Central memory CD8-positive, alpha-beta T cell (primary cell): ENCODE results near the gene CPNE9.

ENCODE experiments used
- ATAC-seq: fragments of 150-1000 bp; cut with Tn5 transposase; replicated peaks from 2 replicates; pipeline ENCODE4 v1.10.0; 2022; ENCODE audit warnings: mild to moderate bottlenecking, moderate FRiP score, moderate number of reproducible peaks; ENCODE audit not compliant: poor library complexity, severe bottlenecking; ENCODE audit errors: extremely low read depth
- DNase-seq, 2 donors: peaks; one replicate each; pipeline ENCODE4 v3.0.0; 2021; ENCODE audit warnings: low spot score in 2 of 2
- H3K27ac Mint-ChIP-seq: one replicate; pipeline ENCODE4 v1.8.0; 2022; ENCODE audit warnings: low read depth, mild to moderate bottlenecking, moderate library complexity, mixed read lengths
- H3K27me3 Mint-ChIP-seq: one replicate; pipeline ENCODE4 v1.8.0; 2022; ENCODE audit warnings: mixed read lengths
- H3K36me3 Mint-ChIP-seq: one replicate; pipeline ENCODE4 v1.8.0; 2022; ENCODE audit warnings: mild to moderate bottlenecking, moderate library complexity, mixed read lengths; ENCODE audit not compliant: insufficient read depth
- H3K4me1 Mint-ChIP-seq: one replicate; pipeline ENCODE4 v1.8.0; 2022; ENCODE audit warnings: mixed read lengths
- H3K4me3 Mint-ChIP-seq: one replicate; pipeline ENCODE4 v1.8.0; 2022; ENCODE audit warnings: mild to moderate bottlenecking, moderate library complexity, mixed read lengths
- H3K9me3 Mint-ChIP-seq: one replicate; pipeline ENCODE4 v1.8.0; 2022; ENCODE audit warnings: mixed read lengths

CPNE9 gene

DNA sequence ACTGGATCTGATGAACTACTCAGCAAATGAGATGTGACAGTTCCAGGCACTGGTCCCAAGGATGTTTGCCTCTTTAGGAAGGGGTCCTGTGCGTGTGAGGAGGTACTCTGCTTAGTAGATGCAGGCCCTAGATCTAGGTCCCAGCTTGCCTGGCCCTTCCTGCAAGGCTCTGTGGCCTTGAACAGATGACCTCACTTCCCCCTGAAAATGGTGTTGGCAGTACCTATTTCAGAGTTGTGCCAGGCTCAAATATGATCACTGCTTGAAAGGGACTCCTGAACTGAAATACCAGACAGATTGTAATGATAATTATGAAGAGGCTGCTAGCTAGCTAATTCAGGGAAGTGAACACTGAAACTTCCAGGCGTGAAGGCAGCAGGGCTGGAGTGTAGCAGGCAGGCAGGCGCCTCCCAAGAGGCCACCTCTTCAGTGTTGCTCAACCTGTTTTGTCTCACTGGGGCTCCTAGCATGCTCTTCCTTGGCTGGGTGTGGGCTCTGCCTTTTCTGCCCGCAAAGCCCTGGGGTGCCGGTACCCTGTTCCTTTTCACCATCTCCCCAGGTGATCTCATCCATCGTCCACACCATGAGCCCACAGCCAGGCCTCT is 24.1 kb upstream of the CPNE9 start:
- Mint-ChIP-seq H3K4me3 (no peak overlapping the region), H3K9me3 (no peaks in the 10 kb centered on the region), H3K27ac (no peak overlapping the region), H3K27me3 (no peaks in the 10 kb centered on the region), H3K36me3 (peaks cover 66% of the 10 kb centered on the region), H3K4me1 (peaks cover 10% of the 10 kb centered on the region)
- DNase-seq: no peak
- ATAC-seq: no peak

- Mint-ChIP-seq H3K27me3 (no peaks in the 10 kb centered on the region), H3K4me1 (peaks cover 10% of the 10 kb centered on the region), H3K4me3 (no peak overlapping the region), H3K27ac (no peak overlapping the region), H3K36me3 (peaks cover 63% of the 10 kb centered on the region), H3K9me3 (no peaks in the 10 kb centered on the region)
- ATAC-seq (no peak), DNase-seq (no peak)
These were observed 22.5 kb upstream of the CPNE9 start for GRCh38 chr3:9681011-9681722.

- Mint-ChIP-seq H3K36me3 (peaks cover 66% of the 10 kb centered on the region), H3K4me1 (peaks cover 10% of the 10 kb centered on the region), H3K4me3 (no peak overlapping the region), H3K27ac (no peak overlapping the region), H3K27me3 (no peaks in the 10 kb centered on the region), H3K9me3 (no peaks in the 10 kb centered on the region)
- ATAC-seq (no peak), DNase-seq (no peak)
These were observed 21.9 kb upstream of the CPNE9 start for GRCh38 chr3:9681723-9682081.

GRCh38 chr3:9682096-9682495 is 21.5 kb upstream of the CPNE9 start:
- Mint-ChIP-seq H3K27ac (no peak overlapping the region), H3K27me3 (no peaks in the 10 kb centered on the region), H3K4me3 (no peak overlapping the region), H3K36me3 (peaks cover 66% of the 10 kb centered on the region), H3K9me3 (no peaks in the 10 kb centered on the region), H3K4me1 (peaks cover 10% of the 10 kb centered on the region)
- DNase-seq (no peak), ATAC-seq (no peak)

DNA sequence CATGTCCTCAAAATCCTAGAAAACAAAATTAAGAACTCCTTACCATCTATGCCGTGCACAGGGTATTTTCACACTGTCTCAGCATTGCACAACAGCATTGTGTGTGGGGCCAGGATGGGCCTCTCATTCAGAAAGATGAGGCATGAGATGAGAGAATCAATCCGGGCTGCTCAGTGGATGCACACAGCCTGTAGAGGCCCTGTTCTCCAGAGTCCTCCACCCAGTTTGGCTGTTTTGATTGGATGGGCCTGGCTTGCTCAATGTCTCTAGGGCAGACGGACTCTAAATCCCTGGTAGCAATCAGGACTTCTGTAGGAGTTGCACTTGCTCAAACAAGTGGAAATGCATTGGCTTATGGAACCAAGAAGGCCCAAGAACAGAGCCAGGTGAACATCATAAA is 20.2 kb upstream of the CPNE9 start:
- Mint-ChIP-seq H3K27ac (no peak overlapping the region), H3K36me3 (peaks cover 67% of the 10 kb centered on the region)

GRCh38 chr3:9685216-9686049 is 18.2 kb upstream of the CPNE9 start:
- H3K4me3 Mint-ChIP-seq: no peak overlapping the region
- peaks cover 65% of the 10 kb centered on the region for H3K36me3 Mint-ChIP-seq
- no peaks in the 10 kb centered on the region for H3K9me3 Mint-ChIP-seq
- H3K27ac Mint-ChIP-seq: peak overlapping the region; percentile 62
- no peaks in the 10 kb centered on the region for H3K27me3 Mint-ChIP-seq
- no peak for ATAC-seq
- peaks cover 5% of the 10 kb centered on the region for H3K4me1 Mint-ChIP-seq
- no peak for DNase-seq

More for the DNA sequence above, 20.2 kb upstream of the CPNE9 start:
- H3K9me3 Mint-ChIP-seq: no peaks in the 10 kb centered on the region
- no peak overlapping the region for H3K4me3 Mint-ChIP-seq
- ATAC-seq (no peak), DNase-seq (no peak)
- no peaks in the 10 kb centered on the region for H3K27me3 Mint-ChIP-seq
- H3K4me1 Mint-ChIP-seq: peaks cover 10% of the 10 kb centered on the region

GRCh38 chr3:9686050-9686550 is 17.5 kb upstream of the CPNE9 start:
- DNase-seq: no peak
- H3K27me3 Mint-ChIP-seq: no peaks in the 10 kb centered on the region
- peaks cover 3% of the 10 kb centered on the region for H3K4me1 Mint-ChIP-seq
- ATAC-seq: no peak
- peaks cover 61% of the 10 kb centered on the region for H3K36me3 Mint-ChIP-seq
- peak overlapping the region; percentile 44 for H3K27ac Mint-ChIP-seq
- no peaks in the 10 kb centered on the region for H3K9me3 Mint-ChIP-seq
- no peak overlapping the region for H3K4me3 Mint-ChIP-seq

GRCh38 chr3:9686703-9687102 is 16.9 kb upstream of the CPNE9 start:
- no peak overlapping the region for H3K4me3 Mint-ChIP-seq
- no peaks in the 10 kb centered on the region for H3K9me3 Mint-ChIP-seq
- H3K27me3 Mint-ChIP-seq: no peaks in the 10 kb centered on the region
- DNase-seq (no peak), ATAC-seq (no peak)
- H3K27ac Mint-ChIP-seq: no peak overlapping the region
- no peaks in the 10 kb centered on the region for H3K4me1 Mint-ChIP-seq
- H3K36me3 Mint-ChIP-seq: peaks cover 61% of the 10 kb centered on the region

DNA sequence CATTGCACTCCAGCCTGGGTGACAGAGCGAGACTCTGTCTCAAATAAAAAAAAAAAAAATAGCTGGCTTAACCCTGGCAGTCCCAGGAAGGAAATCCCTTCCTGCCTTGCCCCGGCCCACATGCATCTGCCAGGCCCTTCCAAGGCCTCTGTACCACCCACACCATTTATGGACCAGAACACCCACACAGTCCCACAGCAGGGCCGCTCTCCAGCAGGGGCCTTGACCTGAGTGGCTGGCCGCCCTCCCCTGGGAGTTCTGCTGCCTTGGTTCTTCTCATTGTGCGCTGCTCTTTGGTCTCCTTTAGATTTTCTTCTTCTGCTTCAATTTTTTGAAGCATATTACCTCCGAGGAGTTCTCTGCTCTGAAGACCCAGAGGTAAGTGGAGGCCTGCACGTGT is 16.1 kb upstream of the CPNE9 start:
- DNase-seq (no peak), ATAC-seq (no peak)
- Mint-ChIP-seq H3K4me3 (no peak overlapping the region), H3K27ac (no peak overlapping the region), H3K9me3 (no peaks in the 10 kb centered on the region), H3K27me3 (no peaks in the 10 kb centered on the region), H3K4me1 (no peaks in the 10 kb centered on the region), H3K36me3 (peaks cover 56% of the 10 kb centered on the region)

GRCh38 chr3:9688961-9689360 is 14.7 kb upstream of the CPNE9 start:
- Mint-ChIP-seq H3K27ac (no peak overlapping the region), H3K4me1 (no peaks in the 10 kb centered on the region), H3K4me3 (no peak overlapping the region), H3K27me3 (no peaks in the 10 kb centered on the region), H3K36me3 (peaks cover 57% of the 10 kb centered on the region), H3K9me3 (no peaks in the 10 kb centered on the region)
- ATAC-seq: no peak
- no peak for DNase-seq

GRCh38 chr3:9689757-9690156 is 13.9 kb upstream of the CPNE9 start:
- H3K27ac Mint-ChIP-seq: peak overlapping the region; percentile 32
- DNase-seq: no peak
- H3K36me3 Mint-ChIP-seq: peaks cover 59% of the 10 kb centered on the region
- no peaks in the 10 kb centered on the region for H3K27me3 Mint-ChIP-seq
- no peak overlapping the region for H3K4me3 Mint-ChIP-seq
- H3K9me3 Mint-ChIP-seq: no peaks in the 10 kb centered on the region
- ATAC-seq: no peak
- no peaks in the 10 kb centered on the region for H3K4me1 Mint-ChIP-seq

DNA sequence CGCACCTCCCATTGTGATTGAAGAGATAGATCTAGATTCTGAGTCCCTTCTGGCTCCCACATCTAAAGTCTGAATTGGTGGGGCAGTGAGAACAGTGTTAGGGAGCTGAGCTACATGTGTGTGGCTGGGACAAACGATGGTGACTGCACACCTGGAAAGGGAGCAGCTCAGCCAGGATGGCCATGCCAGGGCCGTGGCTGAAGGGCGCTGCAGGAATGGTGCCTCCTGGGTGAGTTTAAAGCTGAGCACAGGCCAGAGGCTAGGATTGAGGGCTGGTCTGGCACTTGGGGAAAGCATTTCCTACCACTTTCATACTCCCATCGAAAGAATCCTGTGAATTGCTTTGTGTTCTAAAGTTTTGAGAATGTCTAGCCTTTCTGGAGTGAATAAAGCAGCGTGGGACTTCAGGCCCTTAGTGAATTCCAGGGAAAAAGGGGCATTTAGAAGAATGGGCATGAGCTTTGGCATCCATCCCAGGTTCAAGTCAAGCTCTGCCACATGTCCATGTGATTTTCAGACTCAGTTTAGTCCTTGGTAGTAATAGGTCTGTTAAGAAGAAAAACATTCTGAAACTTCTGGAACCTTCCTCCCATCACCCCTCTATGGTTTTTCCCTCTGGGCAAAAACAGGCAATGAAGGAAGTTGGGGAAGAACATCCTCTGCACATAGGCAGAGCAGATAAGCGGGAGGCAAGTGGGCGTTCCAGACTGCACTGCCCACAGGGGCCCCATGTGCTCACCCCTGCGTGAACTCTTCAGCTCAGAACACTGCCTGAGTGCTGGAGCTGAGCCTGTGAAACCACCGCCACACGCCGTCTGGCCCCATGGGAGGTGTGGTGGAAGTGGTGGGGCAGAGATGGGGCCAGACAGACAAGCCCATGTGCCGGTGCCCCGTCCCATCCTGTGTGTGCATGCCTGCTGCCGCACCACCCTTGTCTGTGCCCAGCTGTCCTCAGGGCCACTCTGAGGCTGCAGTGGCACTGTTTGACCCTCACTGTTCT is 12.9 kb upstream of the CPNE9 start:
- ATAC-seq (no peak), DNase-seq (no peak)
- no peaks in the 10 kb centered on the region for H3K27me3 Mint-ChIP-seq
- no peaks in the 10 kb centered on the region for H3K9me3 Mint-ChIP-seq
- no peaks in the 10 kb centered on the region for H3K4me1 Mint-ChIP-seq
- peak overlapping the region; percentile 32 for H3K27ac Mint-ChIP-seq
- H3K36me3 Mint-ChIP-seq: peaks cover 58% of the 10 kb centered on the region
- H3K4me3 Mint-ChIP-seq: no peak overlapping the region
